ENCODE data around the gene DYNLRB1.
"Not testable (repeated sequence)": the region's sequence is repeated elsewhere in the genome, so short reads cannot be mapped to it uniquely, and the experiment has no call there.

Gene DYNLRB1

GRCh38 chr20:34512266-34512954, 3.8 kb upstream of the DYNLRB1 start:
- no peak for DNase-seq

GRCh38 chr20:34512955-34513419, 3.2 kb upstream of the DYNLRB1 start:
- no peak for DNase-seq

GRCh38 chr20:34514034-34514433, 2.2 kb upstream of the DYNLRB1 start:
- DNase-seq = not testable (repeated sequence)

- no peak for DNase-seq
These were observed 1.2 kb upstream of the DYNLRB1 start for GRCh38 chr20:34514897-34515483.

- DNase-seq = peak; percentile 41
These were observed 557 bp upstream of the DYNLRB1 start for GRCh38 chr20:34515484-34516246.

GRCh38 chr20:34517114-34517505, 888 bp downstream of the DYNLRB1 start:
- DNase-seq = no peak

- DNase-seq = not testable (repeated sequence)
These were observed 2.6 kb downstream of the DYNLRB1 start for GRCh38 chr20:34518863-34519262.

- DNase-seq = not testable (repeated sequence)
These were observed 3.6 kb downstream of the DYNLRB1 start for GRCh38 chr20:34519841-34520240.

- DNase-seq = peak; percentile 35
These were observed 7.0 kb downstream of the DYNLRB1 start for GRCh38 chr20:34522969-34523871.

GRCh38 chr20:34524426-34524825, 8.2 kb downstream of the DYNLRB1 start:
- no peak for DNase-seq

- no peak for DNase-seq
These were observed 9.1 kb downstream of the DYNLRB1 start for GRCh38 chr20:34525342-34525708.

- DNase-seq = no peak
These were observed 9.6 kb downstream of the DYNLRB1 start for GRCh38 chr20:34525709-34526416.

- DNase-seq = no peak
These were observed 10.2 kb downstream of the DYNLRB1 start for GRCh38 chr20:34526466-34526865.

GRCh38 chr20:34527016-34527415, 10.8 kb downstream of the DYNLRB1 start:
- DNase-seq = no peak

GRCh38 chr20:34528921-34529297, 12.7 kb downstream of the DYNLRB1 start:
- no peak for DNase-seq

GRCh38 chr20:34529742-34530141, 13.5 kb downstream of the DYNLRB1 start:
- DNase-seq = no peak

- no peak for DNase-seq
These were observed 14.1 kb downstream of the DYNLRB1 start for GRCh38 chr20:34530342-34530741.

- DNase-seq = no peak
These were observed 15.5 kb downstream of the DYNLRB1 start for GRCh38 chr20:34531608-34532265.

GRCh38 chr20:34532320-34532719, 16.1 kb downstream of the DYNLRB1 start:
- no peak for DNase-seq

- DNase-seq = no peak
These were observed 16.5 kb downstream of the DYNLRB1 start for GRCh38 chr20:34532756-34533155.

- DNase-seq = no peak
These were observed 18.4 kb downstream of the DYNLRB1 start for GRCh38 chr20:34534391-34535165.

All from GDM1 (cell line).